ENCODE data around the gene LORICRIN. TPM values are rescaled to one million over a fixed set of nuclear protein-coding genes. Genes with fewer than 3 reads are reported as not detected.
A peak's percentile ranks its signal among the peaks of the same experiment; 100 is the strongest.

Gene LORICRIN
- total RNA-seq, 1 donor, result not detected

DNA sequence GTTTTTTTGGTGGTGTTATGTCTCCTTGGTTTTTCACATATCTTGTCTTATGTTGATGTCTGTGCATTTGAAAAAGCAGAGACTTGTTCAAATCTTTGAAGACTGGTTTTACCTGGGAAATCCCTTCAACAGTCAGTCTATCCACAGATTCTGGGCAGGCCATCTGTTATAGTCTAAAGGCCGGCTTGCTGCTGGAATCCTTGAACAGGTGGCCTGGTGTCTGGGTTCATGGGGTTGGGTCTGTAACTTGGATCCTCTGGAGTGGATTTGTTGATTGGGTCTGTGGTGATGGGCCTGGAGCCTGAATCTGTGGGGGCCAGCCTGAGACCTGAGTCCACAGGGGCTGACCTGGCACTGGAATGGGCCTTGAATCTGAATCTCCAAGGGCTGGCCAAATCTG is 12.2 kb downstream of the LORICRIN start:
- no peak overlapping the region for H3K4me3 ChIP-seq (ENCODE audit: low read depth, low read length)
- TF ChIP-seq, protein P1, sequence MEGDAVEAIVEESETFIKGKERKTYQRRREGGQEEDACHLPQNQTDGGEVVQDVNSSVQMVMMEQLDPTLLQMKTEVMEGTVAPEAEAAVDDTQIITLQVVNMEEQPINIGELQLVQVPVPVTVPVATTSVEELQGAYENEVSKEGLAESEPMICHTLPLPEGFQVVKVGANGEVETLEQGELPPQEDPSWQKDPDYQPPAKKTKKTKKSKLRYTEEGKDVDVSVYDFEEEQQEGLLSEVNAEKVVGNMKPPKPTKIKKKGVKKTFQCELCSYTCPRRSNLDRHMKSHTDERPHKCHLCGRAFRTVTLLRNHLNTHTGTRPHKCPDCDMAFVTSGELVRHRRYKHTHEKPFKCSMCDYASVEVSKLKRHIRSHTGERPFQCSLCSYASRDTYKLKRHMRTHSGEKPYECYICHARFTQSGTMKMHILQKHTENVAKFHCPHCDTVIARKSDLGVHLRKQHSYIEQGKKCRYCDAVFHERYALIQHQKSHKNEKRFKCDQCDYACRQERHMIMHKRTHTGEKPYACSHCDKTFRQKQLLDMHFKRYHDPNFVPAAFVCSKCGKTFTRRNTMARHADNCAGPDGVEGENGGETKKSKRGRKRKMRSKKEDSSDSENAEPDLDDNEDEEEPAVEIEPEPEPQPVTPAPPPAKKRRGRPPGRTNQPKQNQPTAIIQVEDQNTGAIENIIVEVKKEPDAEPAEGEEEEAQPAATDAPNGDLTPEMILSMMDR (IDR thresholded peaks at IDR 0.05; ENCODE audit: insufficient read depth, low read depth, low read length), result no peak
- no peak for DNase-seq (ENCODE audit: low read depth)

DNA sequence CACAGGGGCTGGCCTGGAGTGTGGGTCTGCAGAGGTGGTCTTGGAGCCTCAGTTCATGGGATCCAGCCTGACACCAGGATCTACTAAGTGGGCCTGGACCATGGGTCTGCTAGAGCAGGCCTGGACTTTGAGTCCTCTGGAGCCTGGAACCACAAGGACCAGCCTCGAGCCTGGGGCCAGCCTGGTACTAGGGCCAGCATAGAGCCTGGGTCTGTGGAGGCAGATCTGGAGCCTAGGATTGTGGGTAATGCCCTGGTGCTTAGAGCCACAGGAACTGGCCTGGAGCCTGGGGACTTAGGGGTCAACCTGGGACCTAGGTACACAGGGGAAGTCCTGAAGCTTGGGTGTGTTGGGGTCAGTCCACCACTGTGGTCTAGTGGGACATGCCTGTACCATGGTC is 12.7 kb downstream of the LORICRIN start:
- no peak for DNase-seq (ENCODE audit: low read depth)
- TF ChIP-seq, protein P1 (IDR thresholded peaks at IDR 0.05; ENCODE audit: insufficient read depth, low read depth, low read length), result no peak
- H3K4me3 ChIP-seq (ENCODE audit: low read depth, low read length), result no peak overlapping the region

DNA sequence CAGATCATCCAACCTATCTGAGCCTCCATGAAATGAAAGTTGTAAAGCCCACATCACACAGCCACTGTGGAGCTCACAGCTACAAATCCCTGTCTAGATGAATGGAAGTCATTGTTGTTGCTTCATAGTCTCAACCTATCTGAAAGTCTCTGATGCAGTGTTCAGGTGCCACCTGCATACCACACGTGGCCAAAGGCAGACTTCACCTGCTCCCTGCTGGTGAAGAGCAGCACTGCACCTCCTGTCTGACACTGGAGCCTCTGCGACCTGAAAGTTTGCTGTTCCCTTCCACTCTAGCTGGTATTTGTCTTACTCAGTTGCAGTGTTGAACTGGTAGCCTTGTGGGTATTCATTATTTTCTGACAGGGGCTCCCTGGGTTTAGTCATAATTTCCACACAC is 18.4 kb downstream of the LORICRIN start:
- DNase-seq (ENCODE audit: low read depth), result no peak
- TF ChIP-seq, protein P1 (IDR thresholded peaks at IDR 0.05; ENCODE audit: insufficient read depth, low read depth, low read length), result peak; percentile 43
- H3K4me3 ChIP-seq (ENCODE audit: low read depth, low read length), result no peak overlapping the region

GRCh38 chr1:153288634-153289275 is 29.3 kb downstream of the LORICRIN start:
- no peak overlapping the region for H3K4me3 ChIP-seq (ENCODE audit: low read depth, low read length)
- TF ChIP-seq, protein P1 (IDR thresholded peaks at IDR 0.05; ENCODE audit: insufficient read depth, low read depth, low read length), result peak; percentile 57
- DNase-seq (ENCODE audit: low read depth), result no peak

GRCh38 chr1:153291514-153291913 is 32.0 kb downstream of the LORICRIN start:
- TF ChIP-seq, protein P1 (IDR thresholded peaks at IDR 0.05; ENCODE audit: insufficient read depth, low read depth, low read length), result no peak
- H3K4me3 ChIP-seq (ENCODE audit: low read depth, low read length), result no peak overlapping the region
- no peak for DNase-seq (ENCODE audit: low read depth)

DNA sequence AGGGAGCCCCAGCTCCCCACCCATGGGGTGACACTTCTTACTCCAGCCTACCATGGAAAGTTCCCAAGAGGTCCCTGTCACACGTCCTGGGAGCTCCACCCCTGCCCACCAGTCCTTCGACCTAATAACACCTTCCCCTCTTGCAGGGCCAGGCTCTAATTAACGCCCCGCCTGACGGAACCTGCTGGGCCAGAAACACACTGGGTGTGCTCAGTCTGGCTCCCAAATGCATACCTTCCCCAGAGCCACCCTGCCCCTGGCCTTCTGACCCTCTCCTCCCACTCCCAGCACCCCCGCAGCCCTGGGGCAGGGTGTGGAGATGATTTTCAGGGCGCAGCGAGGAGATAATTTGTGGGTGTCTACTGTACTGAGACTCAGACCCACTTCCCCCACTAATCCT is 32.7 kb downstream of the LORICRIN start:
- DNase-seq (ENCODE audit: low read depth), result no peak
- TF ChIP-seq, protein P1 (IDR thresholded peaks at IDR 0.05; ENCODE audit: insufficient read depth, low read depth, low read length), result no peak
- H3K4me3 ChIP-seq (ENCODE audit: low read depth, low read length), result no peak overlapping the region
